Measurements from ENCODE around the gene MSTN.

DNA sequence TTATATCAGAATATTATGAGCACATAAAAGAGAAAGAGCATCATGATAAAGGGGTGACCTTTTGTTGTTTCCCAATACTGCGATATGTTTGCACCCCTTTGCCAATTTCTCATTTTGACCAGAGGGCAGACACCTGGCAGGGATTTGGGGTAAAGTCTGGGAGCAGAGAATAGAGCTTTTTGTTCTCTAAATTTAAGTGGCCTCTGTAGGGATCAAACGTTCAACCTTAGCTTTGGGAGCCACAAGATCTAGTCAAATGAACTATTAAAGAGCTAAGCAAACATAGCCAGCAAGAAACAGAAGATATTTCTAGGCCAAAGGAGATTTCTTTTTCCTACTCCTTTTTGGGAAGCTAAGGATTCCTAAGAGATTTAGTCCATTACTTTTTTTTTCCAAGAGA lies 1.1 kb upstream of the MSTN start:
- TF ChIP-seq, protein P1, sequence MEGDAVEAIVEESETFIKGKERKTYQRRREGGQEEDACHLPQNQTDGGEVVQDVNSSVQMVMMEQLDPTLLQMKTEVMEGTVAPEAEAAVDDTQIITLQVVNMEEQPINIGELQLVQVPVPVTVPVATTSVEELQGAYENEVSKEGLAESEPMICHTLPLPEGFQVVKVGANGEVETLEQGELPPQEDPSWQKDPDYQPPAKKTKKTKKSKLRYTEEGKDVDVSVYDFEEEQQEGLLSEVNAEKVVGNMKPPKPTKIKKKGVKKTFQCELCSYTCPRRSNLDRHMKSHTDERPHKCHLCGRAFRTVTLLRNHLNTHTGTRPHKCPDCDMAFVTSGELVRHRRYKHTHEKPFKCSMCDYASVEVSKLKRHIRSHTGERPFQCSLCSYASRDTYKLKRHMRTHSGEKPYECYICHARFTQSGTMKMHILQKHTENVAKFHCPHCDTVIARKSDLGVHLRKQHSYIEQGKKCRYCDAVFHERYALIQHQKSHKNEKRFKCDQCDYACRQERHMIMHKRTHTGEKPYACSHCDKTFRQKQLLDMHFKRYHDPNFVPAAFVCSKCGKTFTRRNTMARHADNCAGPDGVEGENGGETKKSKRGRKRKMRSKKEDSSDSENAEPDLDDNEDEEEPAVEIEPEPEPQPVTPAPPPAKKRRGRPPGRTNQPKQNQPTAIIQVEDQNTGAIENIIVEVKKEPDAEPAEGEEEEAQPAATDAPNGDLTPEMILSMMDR (IDR thresholded peaks at IDR 0.05; ENCODE audit: poor library complexity), result no peak
- TF ChIP-seq EZH2 (IDR thresholded peaks at IDR 0.05; ENCODE audit: borderline replicate concordance) (no peak), EZH2phosphoT487 (IDR thresholded peaks at IDR 0.05; ENCODE audit: low read depth, severe bottlenecking, unreplicated experiment) (no peak)

Data from hepatocyte (in vitro differentiated cells).